HepG2 (cell line): ENCODE results near the gene TSACC. TPM values are rescaled to one million over a fixed set of nuclear protein-coding genes. Genes with fewer than 3 reads are reported as not detected.

Experiments
- ARNT2 ChIP-seq: sonication (generic); formaldehyde crosslinking; IDR thresholded peaks from 2 replicates; pipeline ENCODE4 v1.8.0; 2022; ENCODE audit warnings: mild to moderate bottlenecking, low read depth, missing genetic modification reagents, moderate library complexity
- ATF7-NPFF ChIP-seq: sonication (generic); formaldehyde crosslinking; IDR thresholded peaks from 2 replicates; pipeline ENCODE4 v1.8.1; 2023; ENCODE audit warnings: mild to moderate bottlenecking, low read depth, missing genetic modification reagents, moderate library complexity
- CBX5 ChIP-seq: sonication (generic); formaldehyde crosslinking; IDR thresholded peaks from 2 replicates; pipeline ENCODE4 v1.4.0; 2020; ENCODE audit warnings: missing genetic modification reagents, borderline replicate concordance
- KLF16 ChIP-seq, 2 experiments: sonication (generic) in 1 of 2; formaldehyde crosslinking in 1 of 2; IDR thresholded peaks; 2 replicates each; pipeline versions ENCODE4 v1.6.1 to v1.8.0; 2016 to 2023; ENCODE audit warnings: missing genetic modification reagents in 2 of 2, missing compliant biosample characterization in 1 of 2
- TBX2 ChIP-seq: sonication (generic); formaldehyde crosslinking; IDR thresholded peaks from 2 replicates; pipeline ENCODE4 v1.5.0; 2020; ENCODE audit warnings: missing genetic modification reagents, mild to moderate bottlenecking, borderline replicate concordance
- TCF7L2 ChIP-seq: IDR thresholded peaks from 2 replicates; pipeline ENCODE4 v1.6.1; 2011; ENCODE audit warnings: mild to moderate bottlenecking, low read depth, low read length, moderate library complexity
- U2AF1 ChIP-seq: fragments of 200-400 bp; formaldehyde crosslinking; optimal IDR thresholded peaks from 2 replicates; pipeline ENCODE3; 2017; ENCODE audit warnings: mild to moderate bottlenecking, low read depth, low read length
- ZNF326 ChIP-seq: sonication (generic); formaldehyde crosslinking; IDR thresholded peaks from 2 replicates; pipeline ENCODE4 v1.4.0; 2020; ENCODE audit warnings: missing genetic modification reagents, borderline replicate concordance
- ZNF343 ChIP-seq: sonication (generic); formaldehyde crosslinking; IDR thresholded peaks from 2 replicates; pipeline ENCODE4 v1.4.0; 2020; ENCODE audit warnings: mild to moderate bottlenecking, missing genetic modification reagents
- ZNF749 ChIP-seq: sonication (generic); formaldehyde crosslinking; IDR thresholded peaks from 2 replicates; pipeline ENCODE4 v1.8.0; 2022; ENCODE audit warnings: mild to moderate bottlenecking, missing genetic modification reagents, moderate library complexity, borderline replicate concordance
- polyA plus RNA-seq, 8 experiments: library from polyadenylated mRNA; depleted of rRNA in 3 of 8; stranded (reverse) in 7 of 8; unstranded in 1 of 8; fragments of >200 nt; fragmentation: Illumina TruSeq in 4 of 8; extraction: Trizol in 4 of 8; gene quantifications; 2 replicates each; pipeline versions ENCODE4 v1.2.1 to v1.2.3, GENCODE V29; 2011 to 2016; ENCODE audit warnings: low read depth in 4 of 8, missing spikeins in 1 of 8, mixed read lengths in 1 of 8; ENCODE audit not compliant: insufficient read depth in 1 of 8
- total RNA-seq, 5 experiments: library from RNA; depleted of rRNA; stranded (reverse); fragments of >200 nt; fragmentation: Illumina TruSeq; extraction: Trizol; gene quantifications; 2 replicates each; pipeline ENCODE4 v1.2.3, GENCODE V29; 2016; ENCODE audit warnings: low read depth in 1 of 5
- TF ChIP-seq, protein P1 (sequence below): sonication (generic); formaldehyde crosslinking; IDR thresholded peaks from 2 replicates; pipeline ENCODE4 v1.5.0; 2020; ENCODE audit warnings: mild to moderate bottlenecking, missing genetic modification reagents, borderline replicate concordance
- TF ChIP-seq, protein P2 (sequence below): sonication (generic); formaldehyde crosslinking; IDR thresholded peaks from 2 replicates; pipeline ENCODE4 v1.4.0; 2020; ENCODE audit warnings: missing genetic modification reagents
- TF ChIP-seq, protein P3 (sequence below): sonication (generic); formaldehyde crosslinking; IDR thresholded peaks from 2 replicates; pipeline ENCODE4 v1.5.1; 2020; ENCODE audit warnings: mild to moderate bottlenecking, moderate library complexity, missing genetic modification reagents
- TF ChIP-seq, protein P4 (sequence below): sonication (generic); formaldehyde crosslinking; IDR thresholded peaks from 2 replicates; pipeline ENCODE4 v1.5.0; 2020; ENCODE audit warnings: mild to moderate bottlenecking, missing genetic modification reagents

TSACC gene
- total and polyA plus RNA-seq, 2 of the 13 experiments (the other 11 are each of a cell fraction or from before 2014, with no cell fraction given) = 1.5 to 2.6 TPM

DNA sequence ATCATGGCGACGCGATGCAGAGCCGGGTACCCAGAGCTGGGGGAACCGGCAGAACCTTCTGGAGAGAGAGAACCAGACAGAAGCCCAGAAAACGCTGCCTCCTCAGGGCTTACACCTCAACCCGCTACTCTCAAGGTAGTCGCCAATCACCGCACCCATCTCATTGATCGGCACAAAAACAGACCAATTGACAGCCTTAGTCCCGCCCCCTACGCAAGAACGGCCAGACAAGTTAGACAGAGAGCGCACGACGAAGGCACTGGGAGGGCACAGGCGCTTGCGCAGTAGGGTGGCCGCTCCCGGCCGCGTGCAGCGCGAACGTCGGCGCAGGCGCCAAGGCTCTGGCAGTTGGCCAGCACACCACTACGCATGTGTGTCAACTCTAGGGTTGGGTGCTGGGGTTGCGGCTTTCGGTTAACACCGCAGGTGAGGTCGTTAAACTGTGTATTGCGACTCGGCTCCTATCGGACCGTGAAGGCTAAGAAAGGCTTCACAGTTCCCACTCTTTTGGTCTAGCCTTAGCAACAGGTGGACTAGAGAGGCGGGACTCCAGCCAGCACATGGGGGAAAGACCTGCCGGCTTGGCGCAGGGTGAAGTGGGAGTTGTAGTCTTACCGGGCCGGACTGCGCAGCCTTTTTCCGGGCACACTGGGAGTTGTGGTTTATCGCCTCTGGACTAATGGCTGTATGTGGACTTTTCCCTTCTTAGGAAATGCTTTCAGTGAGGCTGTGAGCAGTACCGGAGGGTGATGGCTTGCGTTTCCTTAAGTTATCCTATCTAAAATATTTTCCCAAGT is at the start of gene TSACC, which contains the start of gene CCT3 (continued):
- TF ChIP-seq ZNF326 (no peak), TCF7L2 (no peak), CBX5 (CRISPR knock-in tag) (no peak), U2AF1 (no peak), TBX2 (CRISPR knock-in tag) (peak; percentile 75), ARNT2 (CRISPR knock-in tag) (no peak), ZNF749 (CRISPR knock-in tag) (no peak), KLF16 (CRISPR knock-in tag; IDR thresholded peaks at IDR 0.05) (no peak; a peak in 1 of 4 replicates), ZNF343 (CRISPR knock-in tag) (peak; percentile 83; the same call in 1 of the 2 replicates), ATF7-NPFF (CRISPR knock-in tag) (no peak; the same call in 1 of the 2 replicates)
- TF ChIP-seq, protein P1, sequence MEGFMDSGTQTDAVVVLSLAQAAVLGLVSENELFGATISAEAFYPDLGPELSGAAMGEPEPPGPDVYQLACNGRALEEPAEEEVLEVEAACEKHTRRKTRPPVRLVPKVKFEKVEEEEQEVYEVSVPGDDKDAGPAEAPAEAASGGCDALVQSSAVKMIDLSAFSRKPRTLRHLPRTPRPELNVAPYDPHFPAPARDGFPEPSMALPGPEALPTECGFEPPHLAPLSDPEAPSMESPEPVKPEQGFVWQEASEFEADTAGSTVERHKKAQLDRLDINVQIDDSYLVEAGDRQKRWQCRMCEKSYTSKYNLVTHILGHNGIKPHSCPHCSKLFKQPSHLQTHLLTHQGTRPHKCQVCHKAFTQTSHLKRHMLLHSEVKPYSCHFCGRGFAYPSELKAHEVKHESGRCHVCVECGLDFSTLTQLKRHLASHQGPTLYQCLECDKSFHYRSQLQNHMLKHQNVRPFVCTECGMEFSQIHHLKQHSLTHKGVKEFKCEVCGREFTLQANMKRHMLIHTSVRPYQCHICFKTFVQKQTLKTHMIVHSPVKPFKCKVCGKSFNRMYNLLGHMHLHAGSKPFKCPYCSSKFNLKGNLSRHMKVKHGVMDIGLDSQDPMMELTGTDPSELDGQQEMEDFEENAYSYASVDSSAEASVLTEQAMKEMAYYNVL (CRISPR knock-in tag) = no peak; the same call in 1 of the 2 replicates
- TF ChIP-seq, protein P2, sequence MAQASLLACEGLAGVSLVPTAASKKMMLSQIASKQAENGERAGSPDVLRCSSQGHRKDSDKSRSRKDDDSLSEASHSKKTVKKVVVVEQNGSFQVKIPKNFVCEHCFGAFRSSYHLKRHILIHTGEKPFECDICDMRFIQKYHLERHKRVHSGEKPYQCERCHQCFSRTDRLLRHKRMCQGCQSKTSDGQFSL = no peak
- TF ChIP-seq, protein P3, sequence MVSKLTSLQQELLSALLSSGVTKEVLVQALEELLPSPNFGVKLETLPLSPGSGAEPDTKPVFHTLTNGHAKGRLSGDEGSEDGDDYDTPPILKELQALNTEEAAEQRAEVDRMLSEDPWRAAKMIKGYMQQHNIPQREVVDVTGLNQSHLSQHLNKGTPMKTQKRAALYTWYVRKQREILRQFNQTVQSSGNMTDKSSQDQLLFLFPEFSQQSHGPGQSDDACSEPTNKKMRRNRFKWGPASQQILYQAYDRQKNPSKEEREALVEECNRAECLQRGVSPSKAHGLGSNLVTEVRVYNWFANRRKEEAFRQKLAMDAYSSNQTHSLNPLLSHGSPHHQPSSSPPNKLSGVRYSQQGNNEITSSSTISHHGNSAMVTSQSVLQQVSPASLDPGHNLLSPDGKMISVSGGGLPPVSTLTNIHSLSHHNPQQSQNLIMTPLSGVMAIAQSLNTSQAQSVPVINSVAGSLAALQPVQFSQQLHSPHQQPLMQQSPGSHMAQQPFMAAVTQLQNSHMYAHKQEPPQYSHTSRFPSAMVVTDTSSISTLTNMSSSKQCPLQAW (CRISPR knock-in tag) = peak; percentile 71
- TF ChIP-seq, protein P4, sequence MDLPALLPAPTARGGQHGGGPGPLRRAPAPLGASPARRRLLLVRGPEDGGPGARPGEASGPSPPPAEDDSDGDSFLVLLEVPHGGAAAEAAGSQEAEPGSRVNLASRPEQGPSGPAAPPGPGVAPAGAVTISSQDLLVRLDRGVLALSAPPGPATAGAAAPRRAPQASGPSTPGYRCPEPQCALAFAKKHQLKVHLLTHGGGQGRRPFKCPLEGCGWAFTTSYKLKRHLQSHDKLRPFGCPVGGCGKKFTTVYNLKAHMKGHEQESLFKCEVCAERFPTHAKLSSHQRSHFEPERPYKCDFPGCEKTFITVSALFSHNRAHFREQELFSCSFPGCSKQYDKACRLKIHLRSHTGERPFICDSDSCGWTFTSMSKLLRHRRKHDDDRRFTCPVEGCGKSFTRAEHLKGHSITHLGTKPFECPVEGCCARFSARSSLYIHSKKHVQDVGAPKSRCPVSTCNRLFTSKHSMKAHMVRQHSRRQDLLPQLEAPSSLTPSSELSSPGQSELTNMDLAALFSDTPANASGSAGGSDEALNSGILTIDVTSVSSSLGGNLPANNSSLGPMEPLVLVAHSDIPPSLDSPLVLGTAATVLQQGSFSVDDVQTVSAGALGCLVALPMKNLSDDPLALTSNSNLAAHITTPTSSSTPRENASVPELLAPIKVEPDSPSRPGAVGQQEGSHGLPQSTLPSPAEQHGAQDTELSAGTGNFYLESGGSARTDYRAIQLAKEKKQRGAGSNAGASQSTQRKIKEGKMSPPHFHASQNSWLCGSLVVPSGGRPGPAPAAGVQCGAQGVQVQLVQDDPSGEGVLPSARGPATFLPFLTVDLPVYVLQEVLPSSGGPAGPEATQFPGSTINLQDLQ (CRISPR knock-in tag) = no peak
